Right cardiac atrium (tissue), 5 donors: ENCODE results near the gene ZNF846. TPM values are rescaled to one million over a fixed set of nuclear protein-coding genes. Genes with fewer than 3 reads are reported as not detected.

Source experiments
- ATAC-seq, 2 donors: fragments of 200-7000 bp; cut with Tn5 transposase; one replicate each; pipeline versions ENCODE4 v1.8.0 to v1.9.1; 2020; ENCODE audit warnings: moderate library complexity in 2 of 2, mild to moderate bottlenecking in 1 of 2
- DNase-seq, 3 donors: peaks; one replicate each; pipeline ENCODE4 v3.0.0-alpha.2; 2020
- H3K27ac ChIP-seq: one replicate; pipeline ENCODE4 v1.5.1; 2013; ENCODE audit warnings: mild to moderate bottlenecking, low read length, control low read depth, moderate library complexity
- H3K27me3 ChIP-seq: one replicate; pipeline ENCODE4 v1.6.1; 2013; ENCODE audit not compliant: control insufficient read depth, insufficient read depth
- H3K4me1 ChIP-seq: one replicate; pipeline ENCODE4 v1.6.1; 2013; ENCODE audit warnings: low read length; ENCODE audit not compliant: control insufficient read depth, insufficient read depth
- H3K4me3 ChIP-seq: one replicate; pipeline ENCODE4 v1.5.1; 2013; ENCODE audit warnings: low read length, control low read depth
- H3K9me3 ChIP-seq: one replicate; pipeline ENCODE4 v1.6.1; 2013; ENCODE audit warnings: low read length; ENCODE audit not compliant: control insufficient read depth
- WGBS: extraction: QIAGEN DNeasy Blood & Tissue Kit; methylation state at CpG from one replicate; pipeline ENCODE4 v1.1.7; 2013; 5-methylcytosine and 5-hydroxymethylcytosine counted together
- intact Hi-C, 4 donors: fragments of 100-400 bp; cut with DNase I; formaldehyde crosslinking; loops; one replicate each; pipeline versions ENCODE4 v1.11.0 to v1.14.0; 2022 to 2023
- long read RNA-seq, 4 donors: library from polyadenylated mRNA; unstranded; transcript quantifications; one replicate each; pipeline ENCODE4 v2.0.0, GENCODE V29; 2020 to 2021
- polyA plus RNA-seq: library from polyadenylated mRNA; stranded (reverse); fragments of 200-250 nt; gene quantifications from one replicate; pipeline ENCODE4 v1.2.3, GENCODE V29; 2013
- total RNA-seq, 4 donors: library from RNA; stranded (reverse); fragmentation: NEBNext Ultra II Directional; extraction: Animal tissue kit (Norgen Biotek cat#: 25700); gene quantifications; one replicate each; pipeline ENCODE4 v1.2.1, GENCODE V29; 2021
- donor health status: healthy with polysubstance abuse.
- donor health status: DM: no; HTN: yes; CAD: no.
- donor health status: DM: no; HTN: no; CAD: no.
- donor health status: DM: no; HTN: yes; CAD: no; lungs with severe emphysema.
- donor health status: DM: yes; HTN: yes; CAD: no.

The ZNF846 gene
- total RNA-seq (10 to 100 TPM in 3 of 4 donors, 1 to 10 TPM in 1; 8.4 to 14.6 (median 14.4) TPM), polyA plus RNA-seq (10.9 TPM)
- long read RNA-seq, donor 1, partial matches to known transcripts, result 0 of 9 reads
- long read RNA-seq, donor 1, other reads (novel, unspliced or antisense), result 5 of 9 reads
- long read RNA-seq, donor 2, partial matches to known transcripts, result 1 of 5 reads
- long read RNA-seq, donor 2, other reads (novel, unspliced or antisense), result 3 of 5 reads
- long read RNA-seq, donor 3, partial matches to known transcripts, result 0 of 6 reads
- long read RNA-seq, donor 3, other reads (novel, unspliced or antisense), result 5 of 6 reads
- long read RNA-seq, donor 4, partial matches to known transcripts, result 0 of 7 reads
- long read RNA-seq, donor 4, other reads (novel, unspliced or antisense), result 4 of 7 reads

DNA sequence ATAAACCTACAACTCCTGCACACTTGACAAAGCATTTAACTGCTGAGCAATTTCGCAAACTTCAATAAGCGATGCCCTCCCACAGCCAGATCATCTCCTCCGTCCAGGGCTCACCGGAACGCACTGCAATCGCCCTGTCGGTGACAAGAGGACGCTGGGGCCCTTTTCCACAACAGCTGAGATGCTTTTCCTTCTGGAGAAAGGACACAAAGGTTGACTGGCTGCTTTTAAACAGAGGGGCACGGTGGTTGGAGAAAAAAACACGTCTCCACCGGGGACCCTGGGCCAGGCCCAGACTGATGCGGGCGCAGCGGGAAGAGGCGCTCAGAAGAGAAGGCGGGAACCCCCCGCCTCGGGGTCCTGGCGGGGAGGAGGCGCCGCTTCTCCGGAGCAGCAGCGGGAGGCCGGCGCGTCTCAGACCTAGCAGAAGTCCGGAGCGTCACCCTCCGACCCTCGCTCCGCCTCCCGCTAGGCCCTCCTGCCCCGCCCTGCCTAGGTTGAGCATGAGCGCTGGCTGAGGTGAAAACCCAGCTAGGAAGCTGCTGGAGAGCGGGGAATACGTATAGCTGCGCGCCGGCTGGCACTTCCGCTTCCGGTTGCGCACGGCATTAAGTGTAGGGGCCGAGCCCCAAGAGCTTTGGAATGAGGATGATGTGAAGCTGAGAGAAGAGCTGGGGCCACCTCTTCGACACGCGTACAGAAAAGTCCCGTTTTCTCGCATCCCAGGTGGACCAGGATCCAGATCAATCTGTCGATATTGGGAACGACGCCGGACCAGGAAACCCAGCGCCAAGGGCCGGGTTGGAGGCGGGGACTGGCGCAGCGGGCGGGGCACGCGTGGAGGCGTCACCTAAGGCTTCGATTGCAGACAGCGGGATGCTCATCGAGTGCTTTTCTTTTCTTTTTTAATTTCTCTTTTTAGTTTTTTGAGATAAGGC lies at the start of gene ZNF846:
Gene ZNF846, minus strand, starts transcription at position 564 of the 938 bp plus-strand sequence. CDS start 3,788 bp downstream, outside the sequence.
- Histone ChIP-seq H3K9me3 (no peaks in the 10 kb centered on the region), H3K4me3 (peak within 1 kb of the TSS; percentile 82), H3K4me1 (no peaks in the 10 kb centered on the region), H3K27me3 (no peaks in the 10 kb centered on the region), H3K27ac (peak within 1 kb of the TSS; percentile 88)
- DNase-seq, result peak; percentile 94 to 97 (median 97)
- WGBS, result under 1% methylated on average over 65 of the region's 65 CpGs
- peak; percentile 99 to 100 for ATAC-seq
- intact Hi-C loops, result loop anchor here in 1 of 4 donors (5.0 kb wide), 1 partner anchor 91 kb away; the partner anchor contains the start of gene ZNF562

- DNase-seq (no peak), ATAC-seq (peak; percentile 0 to 7)
- H3K4me3 ChIP-seq, result peak overlapping the region; percentile 51
- peaks cover 2% of the 10 kb centered on the region for H3K4me1 ChIP-seq
- peak overlapping the region; percentile 91 for H3K27ac ChIP-seq
- intact Hi-C loops, result no loop called here
- WGBS, result 4% methylated on average over 39 of the region's 39 CpGs
- H3K9me3 ChIP-seq, result no peaks in the 10 kb centered on the region
- no peaks in the 10 kb centered on the region for H3K27me3 ChIP-seq
Observed at GRCh38 chr19:9818175-9818733, 49.7 kb upstream of the ZNF846 start.

DNA sequence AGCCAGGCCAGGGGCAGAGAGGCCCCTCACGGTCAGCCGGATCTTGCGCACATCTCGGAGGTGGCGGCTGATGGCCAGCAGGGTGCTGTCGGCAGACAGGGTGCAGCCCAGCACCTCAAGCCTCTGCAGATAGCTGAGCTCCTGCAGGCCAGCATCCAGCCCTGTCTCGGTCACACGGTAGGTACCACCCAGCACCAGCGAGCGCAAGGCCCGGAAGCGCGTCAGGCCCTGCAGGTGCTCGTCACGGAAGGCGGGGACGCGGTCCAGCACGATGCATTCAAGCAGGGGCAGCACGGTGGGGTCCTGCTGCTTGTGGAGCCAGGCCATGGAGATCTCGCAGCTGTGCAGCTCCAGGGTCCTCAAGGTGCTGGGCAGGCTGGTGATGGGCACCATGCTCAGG lies 42.6 kb upstream of the ZNF846 start:
- H3K4me3 ChIP-seq, result no peak overlapping the region
- peak in 1 of 3 donors; percentile 58 for DNase-seq
- ATAC-seq, result peak; percentile 28 to 36
- no peak overlapping the region for H3K27ac ChIP-seq
- H3K9me3 ChIP-seq, result no peaks in the 10 kb centered on the region
- H3K4me1 ChIP-seq, result no peaks in the 10 kb centered on the region
- H3K27me3 ChIP-seq, result no peaks in the 10 kb centered on the region
- 95% methylated on average over 21 of the region's 21 CpGs for WGBS
- intact Hi-C loops, result no loop called here

DNA sequence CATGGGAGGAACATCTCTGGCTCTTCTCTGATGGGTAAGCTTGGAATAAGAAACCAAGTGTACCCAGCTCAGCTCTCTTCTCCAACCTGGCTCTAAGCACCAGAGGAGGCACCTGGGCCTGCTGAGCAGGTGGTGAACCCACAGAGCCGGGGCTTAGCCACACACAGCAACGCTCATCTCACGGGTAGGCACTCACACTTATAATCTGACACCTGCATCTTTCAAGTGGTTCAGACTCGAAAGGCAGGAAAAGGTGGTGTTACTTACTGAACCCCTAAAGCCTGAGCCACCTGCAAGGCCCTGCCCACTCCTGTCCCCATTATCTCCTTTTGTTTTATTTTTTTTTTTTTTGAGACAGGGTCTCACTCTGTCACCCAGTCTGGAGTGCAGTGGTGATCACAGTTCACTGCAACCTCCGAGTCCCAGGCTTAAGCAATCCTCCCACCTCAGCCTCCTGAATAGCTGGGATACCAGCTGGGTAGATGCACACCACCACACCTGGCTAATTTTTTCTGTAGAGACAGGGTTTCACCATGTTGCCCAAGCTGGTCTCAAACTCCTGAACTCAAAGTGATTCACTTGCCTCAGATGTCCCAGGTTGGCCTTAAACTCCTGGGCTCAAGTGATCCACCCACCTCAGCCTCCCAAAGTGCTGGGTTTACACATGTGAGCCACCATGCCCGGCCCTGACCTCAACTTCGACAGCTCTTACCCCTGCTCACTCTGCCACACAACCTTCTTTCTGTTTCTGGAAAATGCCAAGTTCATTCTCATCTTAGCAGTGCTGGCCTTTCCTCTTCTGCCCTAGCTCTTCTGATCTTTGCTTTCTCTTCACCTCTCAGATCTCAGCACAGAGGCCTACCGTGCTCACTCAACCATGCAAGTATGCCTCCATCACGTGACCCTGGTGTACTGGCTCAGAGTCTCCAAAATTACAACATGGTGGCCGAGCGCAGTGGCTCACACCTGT lies 40.6 kb upstream of the ZNF846 start:
- no peaks in the 10 kb centered on the region for H3K27me3 ChIP-seq
- no peak for ATAC-seq
- H3K9me3 ChIP-seq, result no peaks in the 10 kb centered on the region
- H3K4me3 ChIP-seq, result no peak overlapping the region
- intact Hi-C loops, result no loop called here
- no peak for DNase-seq
- 88% methylated on average over 11 of the region's 11 CpGs for WGBS
- H3K4me1 ChIP-seq, result no peaks in the 10 kb centered on the region
- no peak overlapping the region for H3K27ac ChIP-seq

- intact Hi-C loops, result no loop called here
- no peak for ATAC-seq
- WGBS, result 94% methylated on average over 3 of the region's 3 CpGs
Observed at GRCh38 chr19:9806803-9807202, 38.3 kb upstream of the ZNF846 start.

GRCh38 chr19:9801976-9802375 lies 33.4 kb upstream of the ZNF846 start:
- WGBS, result 91% methylated on average over 10 of the region's 10 CpGs
- Histone ChIP-seq H3K4me1 (no peaks in the 10 kb centered on the region), H3K4me3 (no peak overlapping the region), H3K27me3 (no peaks in the 10 kb centered on the region), H3K9me3 (no peaks in the 10 kb centered on the region), H3K27ac (no peak overlapping the region)
- ATAC-seq, result no peak
- DNase-seq, result no peak
- intact Hi-C loops, result no loop called here

More at GRCh38 chr19:9806803-9807202, 38.3 kb upstream of the ZNF846 start:
- Histone ChIP-seq H3K9me3 (no peaks in the 10 kb centered on the region), H3K4me1 (no peaks in the 10 kb centered on the region), H3K27ac (no peak overlapping the region), H3K4me3 (no peak overlapping the region), H3K27me3 (no peaks in the 10 kb centered on the region)
- no peak for DNase-seq

DNA sequence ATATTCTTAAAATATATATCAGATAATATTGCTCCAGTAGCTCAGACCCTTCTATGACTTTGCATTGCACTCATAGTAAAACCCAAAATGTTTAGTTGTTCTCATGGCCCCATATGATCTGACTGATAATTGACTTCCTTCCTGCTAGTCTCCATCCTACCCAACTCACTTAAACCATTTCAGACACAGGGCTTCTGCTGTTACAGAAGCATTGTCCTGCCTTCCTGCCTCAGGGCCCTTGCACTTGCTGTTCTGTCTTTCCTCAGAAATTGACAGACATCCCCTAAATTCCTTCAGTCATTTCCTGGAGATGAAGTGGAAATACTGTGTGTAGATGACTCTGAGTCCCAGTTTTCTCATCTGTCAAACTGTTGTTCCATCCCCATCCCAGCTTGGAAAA lies 30.6 kb upstream of the ZNF846 start:
- H3K27me3 ChIP-seq, result no peaks in the 10 kb centered on the region
- no peak for DNase-seq

GRCh38 chr19:9797871-9798270 lies 29.3 kb upstream of the ZNF846 start:
- no peaks in the 10 kb centered on the region for H3K27me3 ChIP-seq
- 87% methylated on average over 5 of the region's 5 CpGs for WGBS
- no peak overlapping the region for H3K4me3 ChIP-seq
- no peak for DNase-seq
- H3K4me1 ChIP-seq, result no peaks in the 10 kb centered on the region
- intact Hi-C loops, result loop anchor here (5.0 to 10.0 kb wide), 6 partner anchors 171 to 663 kb away; partner anchors contain the start of gene ZNF561 (in 1 of the 4)
- no peak overlapping the region for H3K27ac ChIP-seq
- H3K9me3 ChIP-seq, result no peaks in the 10 kb centered on the region
- ATAC-seq, result no peak

More for the DNA sequence above, 30.6 kb upstream of the ZNF846 start:
- Histone ChIP-seq H3K27ac (no peak overlapping the region), H3K9me3 (no peaks in the 10 kb centered on the region), H3K4me1 (no peaks in the 10 kb centered on the region), H3K4me3 (no peak overlapping the region)
- intact Hi-C loops, result loop anchor here (5.0 to 10.0 kb wide), 6 partner anchors 172 to 664 kb away; partner anchors contain the start of gene ZNF561 (in 1 of the 4)
- ATAC-seq, result no peak

DNA sequence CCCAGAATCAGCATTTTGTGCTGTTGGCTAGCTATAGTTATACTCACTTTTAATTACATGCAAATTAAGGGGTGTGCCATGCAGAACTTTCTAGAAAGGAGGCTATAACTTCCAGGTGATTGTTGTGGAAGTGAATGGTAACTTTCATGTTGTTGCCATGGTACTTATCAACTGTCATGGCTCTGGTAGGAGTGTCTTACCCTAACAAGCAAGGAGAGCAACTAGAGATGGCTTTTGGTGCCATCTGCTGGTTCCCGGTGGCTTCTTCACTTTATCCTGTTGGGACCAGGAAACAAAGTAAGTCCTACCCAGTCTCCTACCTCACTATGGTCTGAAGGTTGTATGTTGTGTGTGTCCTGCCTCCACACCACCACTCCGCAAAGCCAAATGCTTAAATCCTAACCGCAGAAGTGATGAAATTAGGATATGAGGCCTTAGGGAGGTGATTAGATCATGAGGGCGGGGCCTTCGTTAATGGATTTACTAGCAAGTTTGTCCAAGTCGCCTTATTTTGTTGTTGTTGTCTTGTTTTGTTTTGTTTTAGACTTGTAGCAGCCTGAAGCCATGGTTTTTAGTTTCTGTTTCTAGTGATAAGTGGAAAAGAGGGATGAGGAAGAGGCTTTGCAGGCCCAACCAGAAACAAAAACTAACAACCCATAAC lies 27.7 kb upstream of the ZNF846 start:
- Histone ChIP-seq H3K27me3 (no peaks in the 10 kb centered on the region), H3K27ac (no peak overlapping the region), H3K4me1 (no peaks in the 10 kb centered on the region), H3K4me3 (no peak overlapping the region), H3K9me3 (no peaks in the 10 kb centered on the region)
- peak; percentile 7 to 8 for ATAC-seq
- intact Hi-C loops, result loop anchor here (5.0 to 10.0 kb wide), 6 partner anchors 169 to 661 kb away; partner anchors contain the start of gene ZNF561 (in 1 of the 4)
- peak; percentile 72 to 91 (median 87) for DNase-seq
- 43% methylated on average over 6 of the region's 6 CpGs for WGBS
